ENCODE data around the gene RUNX3. TPM values are rescaled to one million over a fixed set of nuclear protein-coding genes. Genes with fewer than 3 reads are reported as not detected.

RUNX3 gene
- total RNA-seq, 6 donors from 2014 or later = 4.2 to 15.6 (median 10.1) TPM

- Histone ChIP-seq H3K27ac (no peak overlapping the region), H3K27me3 (no peaks in the 10 kb centered on the region), H3K9me3 (no peaks in the 10 kb centered on the region), H3K4me1 (no peaks in the 10 kb centered on the region), H3K4me3 (no peak overlapping the region), H3K36me3 (no peaks in the 10 kb centered on the region)
- no peak for TF ChIP-seq POLR2AphosphoS5 (IDR thresholded peaks at IDR 0.05)
- TF ChIP-seq EP300 (IDR thresholded peaks at IDR 0.05) = no peak
- no peak for TF ChIP-seq POLR2A (IDR thresholded peaks at IDR 0.05)
- TF ChIP-seq CTCF (IDR thresholded peaks at IDR 0.05) = no peak
- 89 to 94% methylated on average over 16 to 17 of the region's 17 CpGs for WGBS, 2 donors
- no peak for ATAC-seq (ENCODE audit: low FRiP score in 2 of 2)
- DNase-seq = no peak
Measured at GRCh38 chr1:24918995-24919605, 11.0 kb downstream of the RUNX3 start.

GRCh38 chr1:24918370-24918769, 11.7 kb downstream of the RUNX3 start:
- WGBS, 2 donors = 89 to 100% methylated on average over 2 of the region's 2 CpGs
- DNase-seq = no peak
- H3K36me3 ChIP-seq = no peaks in the 10 kb centered on the region
- TF ChIP-seq POLR2A (IDR thresholded peaks at IDR 0.05) (no peak), CTCF (IDR thresholded peaks at IDR 0.05) (no peak), POLR2AphosphoS5 (IDR thresholded peaks at IDR 0.05) (no peak), EP300 (IDR thresholded peaks at IDR 0.05) (no peak)
- no peaks in the 10 kb centered on the region for H3K27me3 ChIP-seq
- no peaks in the 10 kb centered on the region for H3K9me3 ChIP-seq
- no peak overlapping the region for H3K4me3 ChIP-seq
- no peak for ATAC-seq (ENCODE audit: low FRiP score in 2 of 2)
- H3K4me1 ChIP-seq = no peaks in the 10 kb centered on the region
- no peak overlapping the region for H3K27ac ChIP-seq

GRCh38 chr1:24917327-24918074, 12.6 kb downstream of the RUNX3 start:
- Histone ChIP-seq H3K4me3 (no peak overlapping the region), H3K9me3 (no peaks in the 10 kb centered on the region), H3K4me1 (no peaks in the 10 kb centered on the region), H3K27me3 (no peaks in the 10 kb centered on the region), H3K27ac (no peak overlapping the region), H3K36me3 (no peaks in the 10 kb centered on the region)
- no peak for TF ChIP-seq POLR2A (IDR thresholded peaks at IDR 0.05)
- TF ChIP-seq EP300 (IDR thresholded peaks at IDR 0.05) = no peak
- TF ChIP-seq POLR2AphosphoS5 (IDR thresholded peaks at IDR 0.05) = no peak
- TF ChIP-seq CTCF (IDR thresholded peaks at IDR 0.05) = no peak
- 83 to 94% methylated on average over 12 to 16 of the region's 16 CpGs for WGBS, 2 donors
- no peak for DNase-seq
- no peak for ATAC-seq (ENCODE audit: low FRiP score in 2 of 2)

GRCh38 chr1:24915816-24916602, 14.1 kb downstream of the RUNX3 start:
- Histone ChIP-seq H3K4me3 (no peak overlapping the region), H3K9me3 (no peaks in the 10 kb centered on the region), H3K27ac (peak overlapping the region in 1 of 4 donors; percentile 54), H3K36me3 (no peaks in the 10 kb centered on the region), H3K27me3 (no peaks in the 10 kb centered on the region), H3K4me1 (no peaks in the 10 kb centered on the region)
- WGBS, 2 donors = 67 to 68% methylated on average over 10 to 21 of the region's 21 CpGs
- ATAC-seq (ENCODE audit: low FRiP score in 2 of 2) (no peak), DNase-seq (no peak)
- TF ChIP-seq CTCF (IDR thresholded peaks at IDR 0.05) (no peak), POLR2A (IDR thresholded peaks at IDR 0.05) (no peak), POLR2AphosphoS5 (IDR thresholded peaks at IDR 0.05) (no peak), EP300 (IDR thresholded peaks at IDR 0.05) (no peak)

Data from upper lobe of left lung (tissue), 6 donors.